ENCODE data around the gene C2CD3. TPM values are rescaled to one million over a fixed set of nuclear protein-coding genes. Genes with fewer than 3 reads are reported as not detected.

The C2CD3 gene
- total RNA-seq, 1 experiment from 2014 or later, result 37.9 TPM

DNA sequence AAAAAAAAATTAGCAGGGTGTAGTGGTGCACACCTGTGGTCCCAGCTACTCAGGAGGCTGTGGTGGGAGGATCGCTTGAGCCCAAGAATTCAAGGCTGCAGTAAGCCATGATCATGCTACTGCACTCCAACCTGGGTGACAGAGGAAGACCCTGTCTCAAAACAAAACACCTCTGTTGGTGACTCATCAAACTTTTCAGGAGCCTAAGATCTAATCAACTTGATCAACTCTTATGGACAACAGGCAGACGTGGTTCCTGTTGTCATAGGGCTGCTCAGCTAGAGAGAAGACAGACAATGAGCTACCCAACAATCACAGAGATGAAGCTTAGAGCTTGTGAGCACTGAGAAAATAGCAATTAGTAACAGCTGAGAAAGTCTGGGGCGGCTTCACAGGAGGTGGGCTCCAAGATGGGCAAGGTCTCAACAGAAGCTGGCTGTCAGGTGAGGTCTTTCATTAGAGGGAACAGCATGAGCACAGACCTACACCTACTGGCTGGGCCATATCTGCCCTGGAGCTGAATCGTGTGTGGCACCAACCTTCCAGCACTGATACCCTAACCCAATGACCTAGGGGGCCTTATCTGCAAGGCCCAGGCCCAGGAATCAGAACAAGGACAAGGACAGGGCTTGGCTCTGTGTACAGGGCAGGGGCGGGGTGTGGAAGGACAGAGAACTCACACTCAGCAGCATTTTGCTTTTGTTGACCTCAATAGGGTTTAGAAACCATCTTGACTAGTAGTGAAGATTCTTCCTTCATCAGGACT is 154.7 kb downstream of the C2CD3 start:
- Histone ChIP-seq H3K9ac (ENCODE audit: low read length) (no peak overlapping the region), H3K4me2 (ENCODE audit: low read depth, low read length, poor library complexity, severe bottlenecking) (no peak overlapping the region), H3K4me1 (ENCODE audit: low read length) (peaks cover 24% of the 10 kb centered on the region), H3K9me3 (ENCODE audit: low read length) (no peaks in the 10 kb centered on the region), H4K20me1 (ENCODE audit: insufficient read depth, low read depth, low read length) (peaks cover 21% of the 10 kb centered on the region), H3K36me3 (ENCODE audit: insufficient read depth, low read length) (peaks cover 18% of the 10 kb centered on the region; the same call in 1 of the 2 replicates), H3K9me2 (replicated peaks; ENCODE audit: insufficient read depth, low read length) (no peaks in the 10 kb centered on the region), H3K4me3 (ENCODE audit: low read length) (no peak overlapping the region), H2AFZ (ENCODE audit: low read length) (no peak overlapping the region), H3K27ac (ENCODE audit: low read length) (no peak overlapping the region), H3K79me2 (ENCODE audit: low read length) (no peaks in the 10 kb centered on the region), H3K27me3 (ENCODE audit: low read length) (no peaks in the 10 kb centered on the region)
- DNase-seq, result no peak

DNA sequence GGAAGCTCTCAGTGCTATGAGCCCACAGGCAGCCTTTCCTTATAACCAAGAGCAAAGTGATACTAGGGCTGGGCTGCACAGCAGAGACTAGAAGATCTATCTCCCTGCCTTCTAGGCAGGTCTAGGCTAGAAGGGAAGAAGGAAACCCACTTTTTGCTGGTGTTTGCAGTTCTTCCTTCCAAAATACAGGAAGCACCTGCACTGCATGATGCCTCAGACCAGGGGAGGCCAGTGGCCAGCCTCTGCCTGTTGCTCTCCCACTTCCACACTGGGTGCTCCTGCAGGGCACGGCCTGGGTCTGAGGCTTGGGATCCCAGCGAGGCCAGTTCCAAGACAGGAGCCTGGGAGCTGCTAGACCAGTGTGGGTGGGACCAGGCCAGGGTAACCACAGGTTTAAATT is 155.9 kb downstream of the C2CD3 start:
- no peak overlapping the region for H3K27ac ChIP-seq (ENCODE audit: low read length)
- H3K9ac ChIP-seq (ENCODE audit: low read length), result no peak overlapping the region

DNA sequence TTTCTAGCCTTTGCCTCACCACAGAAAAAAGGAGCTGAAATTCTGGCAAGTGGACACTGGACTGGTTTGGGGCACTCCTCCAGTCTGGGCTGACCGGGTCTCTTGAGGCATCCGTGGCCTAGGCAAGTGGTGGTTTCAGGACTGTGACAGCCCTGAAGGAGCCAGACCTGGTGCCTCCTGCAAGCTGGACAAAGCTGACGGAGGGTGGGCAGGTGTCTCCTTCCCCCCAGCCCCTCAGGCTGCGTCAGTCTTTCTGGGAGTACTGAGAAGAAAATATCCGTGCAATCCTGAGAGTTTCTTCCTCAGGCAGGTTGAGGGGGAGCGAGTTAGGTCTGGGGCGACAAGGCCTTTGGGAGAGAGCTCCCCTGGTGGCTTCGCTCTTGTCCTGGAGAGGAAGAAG is 157.7 kb downstream of the C2CD3 start:
- Histone ChIP-seq H3K4me1 (ENCODE audit: low read length) (peaks cover 30% of the 10 kb centered on the region), H4K20me1 (ENCODE audit: insufficient read depth, low read depth, low read length) (0 out of 2 replicates have a peak, but pooled peaks cover 7% of the 10 kb centered on the region), H3K27me3 (ENCODE audit: low read length) (no peaks in the 10 kb centered on the region), H3K36me3 (ENCODE audit: insufficient read depth, low read length) (peaks cover 13% of the 10 kb centered on the region; the same call in 1 of the 2 replicates), H3K27ac (ENCODE audit: low read length) (no peak overlapping the region), H3K9me2 (replicated peaks; ENCODE audit: insufficient read depth, low read length) (no peaks in the 10 kb centered on the region), H3K4me2 (ENCODE audit: low read depth, low read length, poor library complexity, severe bottlenecking) (no peak overlapping the region), H3K9me3 (ENCODE audit: low read length) (no peaks in the 10 kb centered on the region), H2AFZ (ENCODE audit: low read length) (no peak overlapping the region), H3K4me3 (ENCODE audit: low read length) (no peak overlapping the region), H3K9ac (ENCODE audit: low read length) (no peak overlapping the region), H3K79me2 (ENCODE audit: low read length) (no peaks in the 10 kb centered on the region)
- DNase-seq, result no peak

More for the DNA sequence above, 155.9 kb downstream of the C2CD3 start:
- no peak for DNase-seq
- peaks cover 23% of the 10 kb centered on the region for H3K4me1 ChIP-seq (ENCODE audit: low read length)
- H3K4me2 ChIP-seq (ENCODE audit: low read depth, low read length, poor library complexity, severe bottlenecking), result no peak overlapping the region
- H3K9me2 ChIP-seq (replicated peaks; ENCODE audit: insufficient read depth, low read length), result no peaks in the 10 kb centered on the region
- peaks cover 15% of the 10 kb centered on the region; the same call in 1 of the 2 replicates for H3K36me3 ChIP-seq (ENCODE audit: insufficient read depth, low read length)
- peaks cover 20% of the 10 kb centered on the region for H4K20me1 ChIP-seq (ENCODE audit: insufficient read depth, low read depth, low read length)
- H3K4me3 ChIP-seq (ENCODE audit: low read length), result no peak overlapping the region
- no peaks in the 10 kb centered on the region for H3K79me2 ChIP-seq (ENCODE audit: low read length)
- no peaks in the 10 kb centered on the region for H3K27me3 ChIP-seq (ENCODE audit: low read length)
- no peaks in the 10 kb centered on the region for H3K9me3 ChIP-seq (ENCODE audit: low read length)
- no peak overlapping the region for H2AFZ ChIP-seq (ENCODE audit: low read length)

DNA sequence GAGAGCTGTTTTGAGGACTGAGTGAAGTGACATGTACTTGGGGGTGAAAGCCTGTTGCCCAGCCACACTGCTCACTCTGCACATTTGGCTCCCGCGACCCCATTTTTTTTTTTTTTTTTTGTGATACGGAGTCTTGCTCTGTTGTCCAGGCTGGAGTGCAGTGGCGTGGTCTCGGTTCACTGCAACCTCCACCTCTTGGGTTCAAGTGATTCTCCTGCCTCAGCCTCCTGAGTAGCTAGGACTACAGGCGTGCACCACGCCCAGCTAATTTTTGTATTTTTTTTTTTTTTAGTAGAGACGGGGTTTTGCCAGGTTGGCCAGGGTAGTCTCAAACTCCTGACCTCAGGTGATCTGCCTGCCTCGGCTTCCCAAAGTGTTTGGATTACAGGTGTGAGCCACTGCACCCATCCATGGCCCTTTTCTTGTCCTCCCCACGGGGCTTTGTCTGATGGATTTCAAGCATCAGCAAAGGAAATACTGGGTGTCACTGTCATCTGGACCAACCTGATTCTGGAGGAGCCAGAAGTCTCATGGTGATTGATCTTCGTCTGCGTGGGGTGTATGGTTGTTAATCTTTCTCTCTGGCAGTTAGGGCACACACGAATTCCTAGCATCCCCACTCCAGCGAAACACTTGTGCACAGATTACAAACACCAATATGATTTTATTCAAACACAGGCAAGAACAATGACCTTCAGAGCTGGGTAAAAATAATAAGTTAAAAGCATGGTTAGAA is 158.6 kb downstream of the C2CD3 start:
- H3K27me3 ChIP-seq (ENCODE audit: low read length), result no peaks in the 10 kb centered on the region
- 0 out of 2 replicates have a peak, but pooled peaks cover 4% of the 10 kb centered on the region for H4K20me1 ChIP-seq (ENCODE audit: insufficient read depth, low read depth, low read length)
- no peak for DNase-seq
- H3K27ac ChIP-seq (ENCODE audit: low read length), result no peak overlapping the region
- no peak overlapping the region for H2AFZ ChIP-seq (ENCODE audit: low read length)
- H3K9me3 ChIP-seq (ENCODE audit: low read length), result no peaks in the 10 kb centered on the region
- H3K9me2 ChIP-seq (replicated peaks; ENCODE audit: insufficient read depth, low read length), result no peaks in the 10 kb centered on the region
- peaks cover 30% of the 10 kb centered on the region for H3K4me1 ChIP-seq (ENCODE audit: low read length)
- H3K36me3 ChIP-seq (ENCODE audit: insufficient read depth, low read length), result peaks cover 8% of the 10 kb centered on the region; the same call in 1 of the 2 replicates
- H3K79me2 ChIP-seq (ENCODE audit: low read length), result no peaks in the 10 kb centered on the region
- no peak overlapping the region for H3K4me2 ChIP-seq (ENCODE audit: low read depth, low read length, poor library complexity, severe bottlenecking)
- H3K4me3 ChIP-seq (ENCODE audit: low read length), result no peak overlapping the region
- no peak overlapping the region for H3K9ac ChIP-seq (ENCODE audit: low read length)

- Histone ChIP-seq H4K20me1 (ENCODE audit: insufficient read depth, low read depth, low read length) (0 out of 2 replicates have a peak, but pooled peaks cover 4% of the 10 kb centered on the region), H3K27me3 (ENCODE audit: low read length) (no peaks in the 10 kb centered on the region), H3K4me1 (ENCODE audit: low read length) (peaks cover 30% of the 10 kb centered on the region), H3K79me2 (ENCODE audit: low read length) (no peaks in the 10 kb centered on the region), H3K9me3 (ENCODE audit: low read length) (no peaks in the 10 kb centered on the region), H3K27ac (ENCODE audit: low read length) (no peak overlapping the region), H2AFZ (ENCODE audit: low read length) (no peak overlapping the region), H3K9ac (ENCODE audit: low read length) (no peak overlapping the region), H3K4me3 (ENCODE audit: low read length) (no peak overlapping the region), H3K4me2 (ENCODE audit: low read depth, low read length, poor library complexity, severe bottlenecking) (no peak overlapping the region), H3K36me3 (ENCODE audit: insufficient read depth, low read length) (peaks cover under 1% of the 10 kb centered on the region; the same call in 1 of the 2 replicates), H3K9me2 (replicated peaks; ENCODE audit: insufficient read depth, low read length) (no peaks in the 10 kb centered on the region)
- DNase-seq, result no peak
Observed at GRCh38 chr11:74011360-74012073, 159.3 kb downstream of the C2CD3 start.

DNA sequence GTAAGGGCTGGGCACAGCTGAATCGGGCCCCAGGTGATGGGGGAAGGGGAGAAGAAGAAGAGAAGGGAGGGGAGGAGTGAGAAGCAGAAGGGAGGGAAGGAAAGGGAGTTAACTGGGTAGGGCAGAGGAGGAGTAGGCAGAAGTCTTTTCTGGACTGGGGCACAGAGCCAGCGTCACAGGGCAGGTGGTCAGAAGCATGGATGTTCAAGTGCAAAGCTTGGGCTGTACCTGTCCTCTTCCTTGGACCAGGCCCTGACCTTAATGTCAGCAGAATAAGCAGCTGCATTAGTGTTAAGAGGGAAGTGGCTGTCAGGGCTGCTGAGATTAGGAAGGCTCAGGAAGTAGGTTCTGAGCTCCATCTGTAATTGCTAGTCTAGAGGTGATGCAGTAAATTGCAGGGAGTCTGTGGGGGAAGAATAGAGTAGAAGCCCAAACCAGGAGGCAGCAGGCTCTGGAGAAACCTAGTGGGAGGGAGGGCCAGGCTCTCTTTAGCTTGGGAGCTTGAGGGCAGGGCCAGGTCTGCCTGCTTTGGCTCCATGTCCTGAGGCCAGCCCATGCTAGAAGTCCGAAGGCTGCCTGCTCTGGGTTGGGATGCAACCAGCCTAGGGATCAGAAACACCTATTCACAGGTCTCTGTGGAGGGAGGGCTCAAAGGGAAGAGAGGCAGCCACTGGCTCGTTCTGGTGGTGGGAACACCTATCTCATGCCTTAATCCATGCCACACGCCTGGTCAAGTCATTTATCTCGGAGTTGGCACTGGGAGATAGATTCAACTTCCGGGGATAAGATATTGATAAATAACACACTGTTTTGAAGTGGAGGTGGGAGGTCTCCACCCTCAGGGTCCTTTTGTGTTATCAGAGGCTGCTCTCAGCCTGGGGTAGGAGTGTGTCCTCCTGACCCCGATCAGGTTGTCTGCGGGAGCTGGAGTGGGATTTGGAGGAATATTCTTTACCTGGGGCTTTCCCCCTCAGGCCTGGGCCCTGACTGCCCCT is 160.2 kb downstream of the C2CD3 start:
- Histone ChIP-seq H3K36me3 (ENCODE audit: insufficient read depth, low read length) (no peaks in the 10 kb centered on the region; the same call in 1 of the 2 replicates), H3K9me2 (replicated peaks; ENCODE audit: insufficient read depth, low read length) (no peaks in the 10 kb centered on the region), H3K9ac (ENCODE audit: low read length) (no peak overlapping the region), H3K27me3 (ENCODE audit: low read length) (no peaks in the 10 kb centered on the region), H3K4me3 (ENCODE audit: low read length) (no peak overlapping the region), H4K20me1 (ENCODE audit: insufficient read depth, low read depth, low read length) (0 out of 2 replicates have a peak, but pooled peaks cover 4% of the 10 kb centered on the region), H3K79me2 (ENCODE audit: low read length) (no peaks in the 10 kb centered on the region), H3K4me1 (ENCODE audit: low read length) (peaks cover 30% of the 10 kb centered on the region), H3K27ac (ENCODE audit: low read length) (no peak overlapping the region), H3K4me2 (ENCODE audit: low read depth, low read length, poor library complexity, severe bottlenecking) (no peak overlapping the region), H3K9me3 (ENCODE audit: low read length) (no peaks in the 10 kb centered on the region), H2AFZ (ENCODE audit: low read length) (no peak overlapping the region)
- no peak for DNase-seq

GRCh38 chr11:74009675-74010305 is 161.0 kb downstream of the C2CD3 start:
- H3K9me2 ChIP-seq (replicated peaks; ENCODE audit: insufficient read depth, low read length), result no peaks in the 10 kb centered on the region
- H3K36me3 ChIP-seq (ENCODE audit: insufficient read depth, low read length), result no peaks in the 10 kb centered on the region; the same call in 1 of the 2 replicates
- no peaks in the 10 kb centered on the region for H3K27me3 ChIP-seq (ENCODE audit: low read length)
- no peak overlapping the region for H2AFZ ChIP-seq (ENCODE audit: low read length)
- no peak overlapping the region for H3K9ac ChIP-seq (ENCODE audit: low read length)
- 0 out of 2 replicates have a peak, but pooled peaks cover 4% of the 10 kb centered on the region for H4K20me1 ChIP-seq (ENCODE audit: insufficient read depth, low read depth, low read length)
- H3K79me2 ChIP-seq (ENCODE audit: low read length), result no peaks in the 10 kb centered on the region
- H3K4me2 ChIP-seq (ENCODE audit: low read depth, low read length, poor library complexity, severe bottlenecking), result no peak overlapping the region
- no peak overlapping the region for H3K27ac ChIP-seq (ENCODE audit: low read length)
- no peaks in the 10 kb centered on the region for H3K9me3 ChIP-seq (ENCODE audit: low read length)
- H3K4me3 ChIP-seq (ENCODE audit: low read length), result no peak overlapping the region
- no peak for DNase-seq
- peaks cover 30% of the 10 kb centered on the region for H3K4me1 ChIP-seq (ENCODE audit: low read length)

All from Karpas-422 (cell line).